Endothelial cell of umbilical vein (primary cell): ENCODE measurements around the gene CDK19. TPM values are rescaled to one million over a fixed set of nuclear protein-coding genes. Genes with fewer than 3 reads are reported as not detected.

Experiments used
- BruUV-seq: library from RNA; stranded (reverse); fragments of 400-500 nt; replicated peaks from 2 replicates; lab custom pipeline; 2021; lab: Mats Ljungman, UMichigan
- CTCF ChIA-PET: fragments of 300-600, 350-600 bp; sonication (Branson Sonifier 250); formaldehyde crosslinking; loops from one replicate; lab custom pipeline; 2021; ENCODE audit warnings: antibody characterized with exemption, inconsistent platforms; lab: Charles Lee
- POLR2A ChIA-PET: fragments of 300-600, 350-600 bp; sonication (Branson Sonifier 250); formaldehyde crosslinking; loops from one replicate; lab custom pipeline; 2021; ENCODE audit warnings: antibody characterized with exemption, inconsistent platforms; lab: Charles Lee
- DNase-seq: peaks from one replicate; pipeline ENCODE4 v3.0.0-alpha.2; 2011; ENCODE audit warnings: low read depth, low spot score
- FAIRE-seq: peaks from 2 replicates; lab custom pipeline; 2011; peaks lifted over from hg19 to GRCh38; lab: Jason Lieb, UNC
- H2AFZ ChIP-seq: 2 replicates; pipeline ENCODE4 v1.6.0; 2012; ENCODE audit warnings: low read depth, low read length, control low read depth, inconsistent platforms
- H3K27ac ChIP-seq: 2 replicates; pipeline ENCODE4 v1.5.1; 2011; ENCODE audit warnings: low read depth, mild to moderate bottlenecking, control low read depth, low read length, moderate library complexity; ENCODE audit not compliant: insufficient read depth
- H3K27me3 ChIP-seq, 2 experiments: 2 replicates each; pipeline versions ENCODE4 v1.6.0 to v1.6.1; 2011; ENCODE audit warnings: low read length in 2 of 2, mixed read lengths in 1 of 2; ENCODE audit not compliant: control insufficient read depth in 2 of 2, insufficient read depth in 2 of 2
- H3K36me3 ChIP-seq, 2 experiments: 2 replicates in 1 of 2; 3 replicates in 1 of 2; pipeline ENCODE4 v1.5.1; 2011; ENCODE audit warnings: low read length in 2 of 2, mild to moderate bottlenecking in 1 of 2, moderate library complexity in 1 of 2; ENCODE audit not compliant: control insufficient read depth in 2 of 2, insufficient read depth in 2 of 2; ENCODE audit errors: extremely low read depth in 1 of 2
- H3K4me1 ChIP-seq: 3 replicates; pipeline ENCODE4 v1.5.1; 2011; ENCODE audit warnings: mild to moderate bottlenecking, low read length; ENCODE audit not compliant: control insufficient read depth, insufficient read depth; ENCODE audit errors: extremely low read depth
- H3K4me2 ChIP-seq: 2 replicates; pipeline ENCODE4 v1.6.1; 2011; ENCODE audit warnings: low read length, control low read depth, mixed read lengths; ENCODE audit not compliant: insufficient read depth
- H3K4me3 ChIP-seq, 3 experiments: fragments of 200-600 bp in 1 of 3; sonication (generic), shearing (Covaris generic) in 1 of 3; replicated peaks in 1 of 3; 2 replicates each; pipeline ENCODE4 v1.5.1; 2011 to 2016; ENCODE audit warnings: control low read depth in 3 of 3, low read length in 3 of 3, mild to moderate bottlenecking in 2 of 3, inconsistent platforms in 1 of 3, low read depth in 1 of 3, moderate library complexity in 1 of 3; ENCODE audit not compliant: insufficient read depth in 1 of 3
- H3K79me2 ChIP-seq: 2 replicates; pipeline ENCODE4 v1.6.0; 2012; ENCODE audit warnings: low read length, inconsistent platforms; ENCODE audit not compliant: control insufficient read depth, insufficient read depth
- H3K9ac ChIP-seq: replicated peaks from 2 replicates; pipeline ENCODE3; 2011; ENCODE audit warnings: low read length, control low read depth; ENCODE audit not compliant: insufficient read depth; ENCODE audit errors: extremely low read depth
- H3K9me1 ChIP-seq: replicated peaks from 3 replicates; pipeline ENCODE4 v1.6.0; 2011; ENCODE audit warnings: mild to moderate bottlenecking, low read length; ENCODE audit not compliant: control insufficient read depth, insufficient read depth; ENCODE audit errors: extremely low read depth
- H3K9me3 ChIP-seq: replicated peaks from 2 replicates; pipeline ENCODE4 v1.5.1; 2012; ENCODE audit warnings: low read length, inconsistent platforms; ENCODE audit not compliant: control insufficient read depth, insufficient read depth
- H4K20me1 ChIP-seq: replicated peaks from 2 replicates; pipeline ENCODE3; 2011; ENCODE audit warnings: mild to moderate bottlenecking, low read length; ENCODE audit not compliant: control insufficient read depth, insufficient read depth; ENCODE audit errors: extremely low read depth
- CTCF ChIP-seq, 2 donors: IDR thresholded peaks; 1 replicate in 1 of 2; 2 replicates in 1 of 2; pipeline ENCODE4 v1.5.1; 2011; ENCODE audit warnings: low read length in 2 of 2, mild to moderate bottlenecking in 2 of 2, moderate library complexity in 2 of 2, control low read depth in 1 of 2, inconsistent platforms in 1 of 2, low read depth in 1 of 2; ENCODE audit not compliant: insufficient read depth in 1 of 2; ENCODE audit errors: extremely low read depth in 1 of 2
- EZH2 ChIP-seq: IDR thresholded peaks from 2 replicates; pipeline ENCODE4 v1.6.1; 2012; ENCODE audit warnings: borderline replicate concordance, low read depth, mild to moderate bottlenecking, moderate library complexity, low read length, inconsistent platforms; ENCODE audit not compliant: severe bottlenecking
- FOS ChIP-seq: IDR thresholded peaks from 2 replicates; pipeline ENCODE4 v1.6.1; 2011; ENCODE audit warnings: mild to moderate bottlenecking, low read length, moderate library complexity, borderline replicate concordance; ENCODE audit not compliant: insufficient read depth
- GATA2 ChIP-seq: IDR thresholded peaks from 2 replicates; pipeline ENCODE4 v1.7.0; 2011; ENCODE audit warnings: low read depth, mild to moderate bottlenecking, moderate library complexity, mixed read lengths, low read length; ENCODE audit not compliant: insufficient read length, insufficient read depth
- JUN ChIP-seq: IDR thresholded peaks from 2 replicates; pipeline ENCODE4 v1.6.1; 2011; ENCODE audit warnings: borderline replicate concordance, low read depth; ENCODE audit not compliant: insufficient read length, insufficient read depth
- MAX ChIP-seq: IDR thresholded peaks from 2 replicates; pipeline ENCODE4 v1.6.1; 2011; ENCODE audit not compliant: insufficient read depth, insufficient read length
- MYC ChIP-seq: IDR thresholded peaks from one replicate; pipeline ENCODE4 v1.6.1; 2011; ENCODE audit warnings: mild to moderate bottlenecking, low read depth, low read length
- POLR2A ChIP-seq: IDR thresholded peaks from 2 replicates; pipeline ENCODE4 v1.6.1; 2012; ENCODE audit warnings: low read depth, mild to moderate bottlenecking, control low read depth, low read length
- POLR2AphosphoS5 ChIP-seq: IDR thresholded peaks from 2 replicates; pipeline ENCODE4 v1.6.1; 2012; ENCODE audit warnings: low read depth, mild to moderate bottlenecking, control low read depth, low read length, moderate library complexity; ENCODE audit not compliant: insufficient read depth
- dilution Hi-C: fragments of 300-500 bp; cut with MboI; formaldehyde crosslinking; loops from one replicate; pipeline ENCODE4 v1.15.0; 2019; ENCODE audit warnings: low sequenced_read_pairs; ENCODE audit not compliant: extremely low pct_ligation_motif_present
- intact Hi-C: fragments of 100-400 bp; cut with micrococcal nuclease; formaldehyde crosslinking; loops from one replicate; pipeline ENCODE4 v1.10.0; 2022
- polyA plus RNA-seq, 4 experiments: library from polyadenylated mRNA; depleted of rRNA in 3 of 4; stranded (reverse) in 3 of 4; unstranded in 1 of 4; fragments of >200 nt; gene quantifications; 2 replicates each; pipeline versions ENCODE4 v1.2.1 to v1.2.3, GENCODE V29; 2011 to 2012; ENCODE audit warnings: missing spikeins in 1 of 4
- total RNA-seq: library from RNA; stranded (reverse); gene quantifications from 2 replicates; pipeline ENCODE4 v1.2.3, GENCODE V29; 2021

Gene CDK19
- total and polyA plus RNA-seq, 2 donors (not counting 3 experiments of a cell fraction or from before 2014, with no cell fraction given) = 4.6 to 12.1 TPM

GRCh38 chr6:110566346-110567125 lies 248.7 kb downstream of the CDK19 start:
- no peak overlapping the region for H3K4me3 ChIP-seq
- H2AFZ ChIP-seq = no peak overlapping the region
- H3K9me3 ChIP-seq = no peaks in the 10 kb centered on the region
- intact Hi-C loops (no loop called here), dilution Hi-C loops (no loop called here)
- no peaks in the 10 kb centered on the region for H3K79me2 ChIP-seq
- H3K27ac ChIP-seq = no peak overlapping the region
- no peak for DNase-seq
- peaks cover 20 to 22% of the 10 kb centered on the region in 2 experiments for H3K27me3 ChIP-seq
- BruUV-seq = no TSS peak
- FAIRE-seq = no peak
- no peak overlapping the region for H3K9ac ChIP-seq
- no peak overlapping the region for H3K4me2 ChIP-seq
- no peaks in the 10 kb centered on the region for H3K36me3 ChIP-seq
- H3K4me1 ChIP-seq = no peaks in the 10 kb centered on the region
- no peak for TF ChIP-seq MAX
- no peaks in the 10 kb centered on the region for H4K20me1 ChIP-seq
- ChIA-PET POLR2A (no interaction called here), CTCF (no interaction called here)
- no peaks in the 10 kb centered on the region for H3K9me1 ChIP-seq

- Histone ChIP-seq H3K4me3 (no peak overlapping the region), H3K27me3 (peaks cover 26 to 29% of the 10 kb centered on the region in 2 experiments), H2AFZ (no peak overlapping the region), H3K4me1 (no peaks in the 10 kb centered on the region), H4K20me1 (no peaks in the 10 kb centered on the region), H3K27ac (no peak overlapping the region), H3K4me2 (no peak overlapping the region), H3K9ac (no peak overlapping the region), H3K9me1 (no peaks in the 10 kb centered on the region), H3K36me3 (no peaks in the 10 kb centered on the region), H3K9me3 (no peaks in the 10 kb centered on the region), H3K79me2 (no peaks in the 10 kb centered on the region)
- intact Hi-C loops = no loop called here
- ChIA-PET CTCF (interaction anchor here (1.2 kb wide), 1 partner anchor 139 kb away, joined by 3 read pairs; no protein-coding TSS in a partner anchor), POLR2A (no interaction called here)
- no peak for FAIRE-seq
- dilution Hi-C loops = no loop called here
- no TSS peak for BruUV-seq
- no peak for TF ChIP-seq EZH2
- TF ChIP-seq POLR2AphosphoS5 = no peak
- no peak for TF ChIP-seq GATA2
- no peak for TF ChIP-seq JUN
- TF ChIP-seq CTCF (IDR thresholded peaks at IDR 0.05; ENCODE audit: extremely low read depth in 1 of 2, insufficient read depth in 1 of 2, low read depth in 1 of 2, low read length in 2 of 2) = no peak
- no peak for TF ChIP-seq POLR2A
- no peak for TF ChIP-seq FOS
- no peak for TF ChIP-seq MYC
- no peak for TF ChIP-seq MAX
- no peak for DNase-seq
Measured at GRCh38 chr6:110564703-110565421, 250.4 kb downstream of the CDK19 start.
